Thymus (tissue), 14 donors: Measurements from ENCODE around the gene GAGE10. TPM values are rescaled to one million over a fixed set of nuclear protein-coding genes. Genes with fewer than 3 reads are reported as not detected.

Experiments
- DNase-seq, 9 donors: peaks; one replicate each; pipeline ENCODE4 v3.0.0-alpha.2; 2013; ENCODE audit warnings: low spot score in 9 of 9, low read depth in 6 of 9, missing footprints in 1 of 9
- H3K27ac ChIP-seq, 2 donors: one replicate each; pipeline ENCODE4 v1.5.1; 2013; ENCODE audit warnings: control low read depth in 1 of 2, low read depth in 1 of 2, low read length in 1 of 2, mild to moderate bottlenecking in 1 of 2, moderate library complexity in 1 of 2
- H3K27me3 ChIP-seq, 2 donors: one replicate each; pipeline ENCODE4 v1.5.1; 2013; ENCODE audit warnings: low read length in 1 of 2; ENCODE audit not compliant: control insufficient read depth in 2 of 2, insufficient read depth in 1 of 2
- H3K36me3 ChIP-seq, 2 donors: one replicate each; pipeline ENCODE4 v1.5.1; 2013; ENCODE audit warnings: low read length in 1 of 2, mild to moderate bottlenecking in 1 of 2, moderate library complexity in 1 of 2; ENCODE audit not compliant: control insufficient read depth in 2 of 2, insufficient read depth in 2 of 2
- H3K4me1 ChIP-seq, 2 donors: one replicate each; pipeline ENCODE4 v1.5.1; 2013; ENCODE audit warnings: low read length in 2 of 2; ENCODE audit not compliant: control insufficient read depth in 2 of 2, insufficient read depth in 2 of 2
- H3K4me3 ChIP-seq, 2 donors: one replicate each; pipeline ENCODE4 v1.5.1; 2013; ENCODE audit warnings: low read length in 2 of 2, control low read depth in 1 of 2, mild to moderate bottlenecking in 1 of 2
- H3K9me3 ChIP-seq, 2 donors: one replicate each; pipeline ENCODE4 v1.5.1; 2013; ENCODE audit warnings: low read length in 1 of 2, mild to moderate bottlenecking in 1 of 2; ENCODE audit not compliant: control insufficient read depth in 2 of 2, insufficient read depth in 1 of 2
- WGBS: extraction: QIAGEN DNeasy Blood & Tissue Kit; methylation state at CpG from one replicate; pipeline ENCODE4 v1.1.7; 2013; 5-methylcytosine and 5-hydroxymethylcytosine counted together
- long read RNA-seq, 10 donors: transcript quantifications; one replicate each; lab custom pipeline, GENCODE V29; 2026
- polyA plus RNA-seq: library from polyadenylated mRNA; stranded (reverse); fragments of 200-250 nt; gene quantifications from one replicate; pipeline ENCODE4 v1.2.3, GENCODE V29; 2013
- total RNA-seq: library from RNA; stranded (reverse); fragments of 120-200 nt; gene quantifications from one replicate; pipeline ENCODE4 v1.2.4, GENCODE V29; 2013
- donor health status: healthy.

The GAGE10 gene, protein sequence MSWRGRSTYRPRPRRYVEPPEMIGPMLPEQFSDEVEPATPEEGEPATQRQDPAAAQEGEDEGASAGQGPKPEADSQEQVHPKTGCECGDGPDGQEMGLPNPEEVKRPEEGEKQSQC
- not detected for total RNA-seq
- not detected for polyA plus RNA-seq
- long read RNA-seq, donor 1 = 0 reads
- long read RNA-seq, donor 2 = 0 reads
- long read RNA-seq, donor 3 = 0 reads
- long read RNA-seq, donor 4 = 0 reads
- long read RNA-seq, donor 5 = 0 reads
- long read RNA-seq, donor 6 = 0 reads
- long read RNA-seq, donor 7 = 0 reads
- long read RNA-seq, donor 8 = 0 reads
- long read RNA-seq, donor 9 = 0 reads
- long read RNA-seq, donor 10 = 0 reads

DNA sequence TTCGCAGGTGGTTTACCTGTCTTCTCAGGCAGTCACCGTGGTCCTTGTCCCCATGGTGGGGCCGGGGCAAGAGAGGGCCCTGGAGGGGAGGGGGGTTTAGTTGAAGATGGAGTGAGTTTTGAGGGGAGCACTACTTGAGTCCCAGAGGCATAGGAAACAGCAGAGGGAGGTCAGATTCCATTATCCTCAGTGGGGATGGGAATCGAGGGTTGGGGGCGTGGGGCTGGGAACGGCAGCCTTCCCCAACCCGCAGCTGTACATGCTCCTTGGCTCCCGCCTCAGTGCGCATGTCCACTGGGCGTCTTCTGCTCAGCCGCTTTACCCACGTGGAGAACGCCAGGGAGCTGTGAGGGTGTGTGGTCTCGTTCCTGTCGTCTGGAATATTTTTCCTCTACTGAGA lies at the start of gene GAGE10:
TSS of gene GAGE10 (plus strand) at position 301 of the 400 bp plus-strand sequence. CDS start 1,214 bp downstream, outside the sequence.
- Histone ChIP-seq H3K27me3 (no peaks in the 10 kb centered on the region), H3K9me3 (no peaks in the 10 kb centered on the region), H3K4me1 (peaks cover 0 to under 1% of the 10 kb centered on the region in 2 donors), H3K27ac (no peak within 1 kb of the TSS), H3K4me3 (no peak within 1 kb of the TSS), H3K36me3 (no peaks in the 10 kb centered on the region)
- WGBS = 90% methylated on average over 15 of the region's 15 CpGs
- no peak for DNase-seq

DNA sequence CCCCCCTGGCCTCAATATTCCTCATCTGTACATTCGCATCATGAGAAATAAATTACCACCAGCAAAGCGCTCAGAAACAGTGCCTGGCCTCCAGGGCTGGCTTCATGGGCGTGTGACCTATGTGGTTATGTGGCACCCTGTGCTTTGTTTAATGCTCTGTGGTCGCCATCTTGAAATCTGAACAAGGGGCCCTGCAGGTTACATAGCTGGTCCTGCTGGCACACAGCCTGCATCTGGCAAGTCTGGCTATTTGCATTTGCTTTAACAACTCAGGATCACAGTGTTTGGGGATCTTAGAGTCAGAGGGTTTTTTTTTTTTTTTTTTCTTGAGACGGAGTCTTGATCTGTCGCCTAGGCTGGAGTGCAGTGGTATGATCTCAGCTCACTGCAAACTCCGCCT lies 48.8 kb upstream of the GAGE10 start:
- Histone ChIP-seq H3K27ac (no peak overlapping the region), H3K9me3 (peaks cover 0 to 9% of the 10 kb centered on the region in 2 donors), H3K36me3 (peaks cover 2 to 23% of the 10 kb centered on the region in 2 donors), H3K4me3 (no peak overlapping the region), H3K27me3 (no peaks in the 10 kb centered on the region), H3K4me1 (peaks cover 18 to 48% of the 10 kb centered on the region in 2 donors)
- WGBS = 92% methylated on average over 7 of the region's 7 CpGs
- no peak for DNase-seq

DNA sequence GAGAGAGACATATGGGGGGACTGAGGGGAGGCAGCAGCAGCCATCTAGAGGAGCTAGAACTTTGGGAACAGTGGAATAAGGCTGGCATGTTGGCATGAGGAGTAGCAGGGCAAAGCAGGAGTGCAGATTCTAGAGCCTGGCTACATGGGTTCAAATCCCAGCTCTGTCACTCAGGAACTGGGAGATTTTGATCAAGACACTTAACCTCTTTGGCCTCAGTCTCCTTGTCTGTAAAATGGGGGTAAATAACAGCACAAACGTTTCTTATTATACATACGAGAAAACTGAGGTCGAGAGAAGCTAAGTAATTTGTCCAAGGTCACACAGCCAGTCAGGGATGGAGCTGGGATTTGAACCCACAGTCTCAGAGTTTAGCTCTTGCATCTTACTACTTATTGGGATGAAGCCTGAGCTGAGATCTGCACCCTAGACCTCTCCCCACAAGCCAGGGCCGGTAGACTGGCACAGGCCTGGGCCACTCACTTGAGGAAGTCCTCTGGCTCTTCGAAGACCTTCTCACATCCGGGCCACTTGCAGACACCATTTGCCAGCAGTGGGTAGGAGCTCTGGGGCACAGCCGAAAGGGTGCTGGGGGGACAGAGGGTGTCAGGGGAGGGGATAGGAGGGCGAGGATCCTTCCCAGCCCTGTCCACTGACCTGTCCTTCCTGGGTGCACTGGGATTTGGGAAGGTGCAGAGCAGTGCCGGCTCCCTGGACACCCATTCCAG lies 47.0 kb upstream of the GAGE10 start:
- Histone ChIP-seq H3K27me3 (no peaks in the 10 kb centered on the region), H3K36me3 (peaks cover 0 to 8% of the 10 kb centered on the region in 2 donors), H3K4me1 (peaks cover 18 to 57% of the 10 kb centered on the region in 2 donors), H3K4me3 (no peak overlapping the region), H3K27ac (peak overlapping the region; percentile 79 to 91), H3K9me3 (peaks cover 0 to 9% of the 10 kb centered on the region in 2 donors)
- no peak for DNase-seq
- 99% methylated on average over 9 of the region's 9 CpGs for WGBS

DNA sequence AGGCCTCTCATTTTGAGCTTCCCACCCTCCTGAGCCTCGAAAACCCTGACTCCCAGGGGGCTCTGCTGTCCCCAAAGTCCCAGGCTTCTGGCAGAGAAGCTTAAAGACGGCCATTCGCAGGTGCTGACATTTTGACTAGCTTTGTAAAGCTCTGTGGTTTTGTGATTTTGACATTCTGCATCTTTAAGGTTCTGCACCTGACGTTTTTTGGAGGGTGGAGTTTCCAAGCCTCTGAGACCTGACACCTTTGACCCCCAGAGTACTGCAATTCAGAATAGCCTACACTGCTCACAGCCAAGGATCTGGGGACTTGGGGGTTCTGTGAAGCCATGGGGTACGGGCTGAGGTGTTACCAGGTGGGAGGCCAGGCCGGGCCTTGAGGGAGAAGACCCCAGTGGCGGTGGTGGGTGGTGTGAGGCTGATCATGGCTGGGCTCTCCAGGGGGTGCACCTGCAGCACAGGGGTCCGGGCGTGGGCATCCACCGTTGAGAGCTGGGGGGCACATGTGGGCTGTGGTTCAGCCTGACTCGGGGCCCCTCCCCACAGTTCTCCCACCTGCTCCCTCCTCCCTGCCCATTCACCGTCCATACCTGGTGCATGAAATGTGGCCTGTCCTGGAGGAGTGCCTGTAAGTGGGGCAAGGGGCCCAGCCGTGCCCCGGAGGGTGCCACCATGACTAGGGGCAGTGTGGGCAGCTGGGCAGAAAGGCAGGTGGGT lies 46.2 kb upstream of the GAGE10 start:
- DNase-seq = peak in 3 of 9 donors; percentile 48 to 84 (median 56)
- Histone ChIP-seq H3K27me3 (no peaks in the 10 kb centered on the region), H3K9me3 (peaks cover 0 to 9% of the 10 kb centered on the region in 2 donors), H3K27ac (peak overlapping the region; percentile 79 to 91), H3K4me1 (peaks cover 18 to 64% of the 10 kb centered on the region in 2 donors), H3K4me3 (peak overlapping the region; percentile 8 to 25), H3K36me3 (peaks cover 0 to 6% of the 10 kb centered on the region in 2 donors)
- WGBS = 33% methylated on average over 14 of the region's 14 CpGs

DNA sequence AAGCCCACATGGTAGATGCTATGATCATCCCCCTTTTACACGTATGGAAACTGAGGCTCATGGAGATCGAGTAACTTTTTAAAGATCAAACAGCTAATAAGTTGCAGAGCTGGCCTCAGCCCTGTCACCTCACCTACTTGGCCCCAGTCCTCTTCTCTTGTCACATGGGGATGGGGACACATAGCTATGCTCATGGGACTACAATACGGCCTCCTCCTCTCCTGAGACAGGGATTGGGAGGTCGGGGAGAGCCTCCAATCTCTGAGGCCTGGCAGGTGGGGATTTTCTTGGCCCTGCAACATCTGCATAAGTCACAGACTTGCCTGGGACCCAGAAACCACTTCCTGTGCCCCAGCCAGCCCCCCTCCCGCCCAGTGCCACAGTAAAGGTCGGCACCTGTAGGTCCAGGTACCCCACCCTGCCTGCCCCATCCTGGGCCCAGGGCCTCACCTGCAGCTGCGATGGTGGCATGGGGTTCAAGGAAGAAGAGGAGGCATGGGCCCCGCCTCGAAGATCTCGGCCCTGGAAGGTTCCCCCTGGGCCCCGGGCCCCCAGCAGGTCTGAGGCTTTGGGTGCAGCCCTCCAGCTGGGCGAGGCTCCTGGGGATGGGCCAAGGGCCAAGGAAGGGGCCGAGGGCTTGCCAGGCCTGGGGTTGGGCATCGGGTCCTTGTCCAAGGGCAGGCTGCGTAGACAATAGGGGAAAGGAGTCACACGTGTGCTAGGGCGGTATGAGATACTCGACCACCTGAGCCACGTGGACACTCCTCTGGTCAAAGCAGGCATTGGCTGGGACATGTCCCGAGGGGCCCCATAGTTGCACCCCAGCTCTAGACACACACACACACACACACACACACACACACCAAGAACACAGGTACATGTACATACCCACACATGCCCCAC lies 45.3 kb upstream of the GAGE10 start:
- peaks cover 18 to 64% of the 10 kb centered on the region in 2 donors for H3K4me1 ChIP-seq
- H3K27me3 ChIP-seq = no peaks in the 10 kb centered on the region
- DNase-seq = peak in 3 of 9 donors; percentile 46 to 68 (median 48)
- H3K9me3 ChIP-seq = peaks cover 0 to 9% of the 10 kb centered on the region in 2 donors
- WGBS = 56% methylated on average over 20 of the region's 20 CpGs
- H3K36me3 ChIP-seq = peaks cover 0 to 1% of the 10 kb centered on the region in 2 donors
- H3K4me3 ChIP-seq = peak overlapping the region in 1 of 2 donors; percentile 8
- H3K27ac ChIP-seq = peak overlapping the region; percentile 79 to 91

DNA sequence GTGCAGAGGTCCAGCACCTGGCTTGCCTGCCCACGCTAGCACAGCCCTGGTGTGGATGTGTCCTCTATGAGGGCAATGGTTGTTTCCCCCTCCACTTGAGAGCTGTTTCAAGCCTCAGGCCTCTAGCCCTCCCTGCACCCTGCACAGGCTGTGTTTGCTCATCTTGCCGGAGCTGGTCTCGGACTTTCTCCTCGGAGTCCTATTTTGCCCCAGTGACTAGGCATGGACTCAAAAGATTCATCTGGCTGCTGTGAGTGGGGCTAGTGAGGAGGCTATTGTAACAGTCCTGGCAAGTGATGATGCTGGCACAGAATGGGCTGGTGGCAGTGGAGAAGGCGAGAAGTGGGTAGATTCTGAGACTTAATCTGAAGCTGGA lies 44.7 kb upstream of the GAGE10 start:
- Histone ChIP-seq H3K4me1 (peaks cover 18 to 69% of the 10 kb centered on the region in 2 donors), H3K9me3 (peaks cover 0 to 9% of the 10 kb centered on the region in 2 donors), H3K27me3 (no peaks in the 10 kb centered on the region), H3K4me3 (no peak overlapping the region), H3K27ac (peak overlapping the region in 1 of 2 donors; percentile 11), H3K36me3 (no peaks in the 10 kb centered on the region)
- 95% methylated on average over 5 of the region's 5 CpGs for WGBS
- no peak for DNase-seq

DNA sequence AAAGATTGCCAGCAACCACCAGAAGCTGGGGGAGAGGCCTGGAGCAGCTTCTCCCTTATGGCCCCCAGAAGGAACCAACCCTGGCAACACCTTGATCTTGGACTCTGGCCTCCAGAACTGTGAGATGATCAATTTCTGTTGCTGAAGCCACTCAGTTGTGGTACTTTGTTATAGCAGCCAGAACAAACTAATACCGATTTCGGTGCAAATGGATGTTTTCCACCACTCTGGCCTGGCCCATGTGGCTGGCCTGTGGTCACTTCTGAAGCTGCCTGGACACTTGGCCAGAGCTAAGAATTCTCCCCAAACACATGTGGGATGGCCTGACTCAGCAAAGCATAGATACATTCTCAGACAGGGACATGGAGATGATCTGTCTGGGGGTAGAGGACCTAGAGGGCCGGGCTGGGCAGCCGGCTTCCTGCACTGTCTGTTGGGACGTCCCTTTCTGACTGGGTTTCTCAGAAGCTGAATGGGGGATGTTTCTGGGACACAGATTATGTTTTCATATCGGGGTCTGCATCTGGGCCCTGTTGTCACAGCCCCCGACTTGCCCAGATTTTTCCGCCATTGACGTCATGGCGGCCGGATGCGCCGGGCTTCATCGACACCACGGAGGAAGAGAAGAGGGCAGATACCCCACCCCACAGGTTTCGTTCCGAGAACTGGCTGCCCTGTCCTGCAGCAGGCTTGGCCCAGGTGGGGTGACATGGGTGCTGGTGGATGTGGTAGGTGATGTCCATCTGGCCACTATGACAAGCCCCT lies 43.0 kb upstream of the GAGE10 start:
- no peak for DNase-seq
- over 99% methylated on average over 17 of the region's 17 CpGs for WGBS
- no peaks in the 10 kb centered on the region for H3K27me3 ChIP-seq

DNA sequence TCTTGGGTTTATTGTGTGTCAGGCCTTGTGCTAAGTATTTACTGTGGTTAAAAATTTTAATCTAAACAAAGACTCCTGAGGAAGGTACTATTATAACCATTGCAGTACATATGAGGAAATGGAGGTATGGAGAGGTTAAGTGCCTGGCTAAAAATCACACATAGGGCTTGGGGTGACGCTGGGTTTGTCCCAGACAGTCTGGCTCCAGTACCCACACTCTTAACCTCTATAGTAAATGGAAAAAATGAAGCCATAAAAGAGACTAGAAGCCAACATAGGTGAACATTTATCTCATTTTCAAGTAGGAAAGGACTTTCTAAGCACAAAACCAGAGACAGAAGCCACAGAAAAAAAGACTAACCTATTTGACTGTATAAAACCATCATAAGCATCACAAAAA lies 40.8 kb upstream of the GAGE10 start:
- Histone ChIP-seq H3K36me3 (no peaks in the 10 kb centered on the region), H3K27me3 (no peaks in the 10 kb centered on the region), H3K9me3 (no peaks in the 10 kb centered on the region), H3K4me3 (no peak overlapping the region), H3K27ac (no peak overlapping the region), H3K4me1 (peaks cover 16 to 82% of the 10 kb centered on the region in 2 donors)
- DNase-seq = no peak
- 72% methylated on average over 1 of the region's 1 CpG for WGBS

More for the DNA sequence above, 43.0 kb upstream of the GAGE10 start:
- no peak overlapping the region for H3K27ac ChIP-seq
- H3K4me3 ChIP-seq = no peak overlapping the region
- peaks cover 0 to 3% of the 10 kb centered on the region in 2 donors for H3K9me3 ChIP-seq
- H3K36me3 ChIP-seq = no peaks in the 10 kb centered on the region
- H3K4me1 ChIP-seq = peaks cover 18 to 82% of the 10 kb centered on the region in 2 donors
